ENCODE results near the gene CLEC16A.

Gene CLEC16A

GRCh38 chr16:11190588-11191560 lies 246.5 kb downstream of the CLEC16A start:
- DNase-seq: no peak

DNA sequence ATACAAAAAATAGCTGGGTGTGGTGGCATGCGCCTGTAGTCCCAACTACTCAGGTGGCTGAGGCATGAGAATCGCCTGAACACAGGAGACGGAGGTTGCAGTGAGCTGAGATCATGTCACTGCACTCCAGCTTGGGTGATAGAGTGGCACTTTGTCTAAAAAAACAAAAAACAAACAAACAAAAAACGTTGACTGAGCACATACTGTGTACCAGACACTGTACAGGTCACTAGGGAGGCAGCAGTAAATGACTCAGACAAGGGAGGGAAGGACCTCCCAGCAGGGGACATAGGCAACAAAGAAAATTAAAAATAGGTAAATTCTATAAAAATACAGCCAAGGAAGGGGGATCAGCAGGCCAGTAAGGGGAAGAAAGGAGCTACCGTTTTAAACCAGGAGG lies 247.3 kb downstream of the CLEC16A start:
- DNase-seq: no peak

DNA sequence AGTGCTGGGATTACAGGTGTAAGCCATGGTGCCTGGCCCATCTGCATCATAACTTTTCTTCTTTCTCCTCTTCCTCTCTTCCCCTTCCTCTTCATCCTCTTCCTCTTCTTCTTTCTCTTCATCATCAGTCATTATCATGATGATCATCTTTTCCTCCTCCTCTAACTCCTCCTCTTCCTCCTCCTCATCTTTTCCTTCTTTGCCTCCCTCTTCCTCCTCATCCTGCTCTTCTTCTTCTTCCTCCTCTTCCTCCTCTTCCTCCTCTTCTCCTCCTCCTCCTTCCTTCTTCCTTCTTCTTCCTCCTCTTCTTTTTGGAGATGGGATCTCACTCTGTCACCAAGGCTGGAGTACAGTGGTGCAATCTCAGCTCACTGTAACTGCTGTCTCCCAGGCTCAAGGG lies 249.1 kb downstream of the CLEC16A start:
- DNase-seq: no peak

GRCh38 chr16:11194913-11195312 lies 250.5 kb downstream of the CLEC16A start:
- no peak for DNase-seq

- no peak for DNase-seq
Observed at GRCh38 chr16:11196286-11196828, 252.0 kb downstream of the CLEC16A start.

- DNase-seq: no peak
Observed at GRCh38 chr16:11198375-11198774, 254.0 kb downstream of the CLEC16A start.

DNA sequence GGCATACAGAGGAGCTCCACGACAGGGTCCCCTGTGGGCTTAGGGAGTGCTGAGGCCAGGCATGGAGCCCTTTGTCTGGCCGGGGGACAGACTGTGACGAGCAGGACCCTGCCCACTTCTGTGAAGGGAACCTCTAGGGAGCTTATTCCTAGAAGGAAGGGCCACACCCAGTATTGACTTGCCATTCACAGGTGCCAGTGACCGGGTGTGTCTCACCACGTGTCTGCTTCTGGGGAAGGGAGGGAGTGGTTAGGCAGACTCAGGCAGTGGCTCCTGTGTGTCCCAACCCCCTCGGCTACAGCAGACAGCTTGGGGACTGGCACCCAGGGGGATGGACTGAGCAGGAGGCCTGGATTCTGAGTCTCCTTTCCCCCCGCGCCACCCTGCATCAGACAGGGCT lies 254.5 kb downstream of the CLEC16A start:
- no peak for DNase-seq

DNA sequence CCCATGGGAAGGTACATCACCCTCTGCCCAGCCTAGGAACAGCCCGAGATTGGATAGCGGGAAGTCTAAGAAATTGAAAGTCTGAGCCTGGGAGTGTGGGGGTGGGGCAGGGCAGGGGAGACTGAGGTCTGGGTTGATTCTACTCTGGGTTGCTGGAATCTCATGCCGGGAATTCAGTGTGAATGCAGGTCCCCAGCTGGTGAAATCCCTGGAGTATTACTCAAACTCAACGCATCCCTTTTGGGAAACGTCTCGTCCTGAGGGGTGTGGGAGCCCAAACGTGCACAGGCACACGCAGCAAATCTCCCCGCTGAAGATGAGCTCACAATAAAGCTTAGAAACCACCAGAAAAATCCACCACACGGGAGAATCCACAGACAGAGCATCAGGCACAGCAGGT lies 256.2 kb downstream of the CLEC16A start:
- no peak for DNase-seq

DNA sequence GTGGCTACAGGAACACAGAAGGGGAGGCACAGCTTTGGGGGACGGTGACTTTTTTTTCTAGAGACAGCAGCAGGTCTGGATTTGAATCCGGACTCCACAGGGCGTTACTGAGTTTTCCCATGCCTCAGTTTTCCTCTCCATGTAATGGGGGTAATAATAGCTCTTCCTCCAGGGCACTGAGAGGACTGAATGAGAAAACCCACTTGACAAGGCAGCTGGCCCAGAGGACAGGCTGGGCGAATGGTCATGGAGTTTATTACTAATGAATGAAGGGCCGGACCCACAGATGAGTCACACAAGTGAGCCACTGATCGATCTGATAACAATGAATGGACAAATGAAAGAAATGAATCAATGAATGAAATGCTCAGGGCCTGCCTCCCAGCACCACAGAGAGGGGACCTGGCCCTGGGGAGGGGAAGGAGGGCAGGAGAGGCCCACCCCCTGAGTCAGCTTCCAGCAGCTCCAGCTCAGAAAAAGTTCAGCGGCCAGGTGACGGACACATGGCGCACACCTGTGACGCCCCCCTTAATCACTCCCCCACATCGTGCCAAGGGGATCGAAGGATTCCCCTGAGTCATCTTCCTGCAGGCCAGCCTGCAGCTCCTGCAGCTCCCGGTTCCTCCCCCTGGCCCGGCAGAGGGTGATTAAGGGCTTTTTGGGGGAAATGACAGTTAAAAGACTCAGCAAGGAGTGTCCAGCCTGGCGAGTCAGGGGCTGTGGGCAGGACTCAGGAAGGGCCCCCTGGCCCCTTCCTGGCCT lies 257.3 kb downstream of the CLEC16A start:
- DNase-seq: peak in 1 of 56 donors; percentile 10

GRCh38 chr16:11202260-11203091 lies 258.1 kb downstream of the CLEC16A start:
- no peak for DNase-seq

- DNase-seq: no peak
Observed at GRCh38 chr16:11203111-11203623, 258.8 kb downstream of the CLEC16A start.

GRCh38 chr16:11204513-11205047 lies 260.2 kb downstream of the CLEC16A start:
- DNase-seq: no peak

GRCh38 chr16:11205065-11205699 lies 260.8 kb downstream of the CLEC16A start:
- no peak for DNase-seq

DNA sequence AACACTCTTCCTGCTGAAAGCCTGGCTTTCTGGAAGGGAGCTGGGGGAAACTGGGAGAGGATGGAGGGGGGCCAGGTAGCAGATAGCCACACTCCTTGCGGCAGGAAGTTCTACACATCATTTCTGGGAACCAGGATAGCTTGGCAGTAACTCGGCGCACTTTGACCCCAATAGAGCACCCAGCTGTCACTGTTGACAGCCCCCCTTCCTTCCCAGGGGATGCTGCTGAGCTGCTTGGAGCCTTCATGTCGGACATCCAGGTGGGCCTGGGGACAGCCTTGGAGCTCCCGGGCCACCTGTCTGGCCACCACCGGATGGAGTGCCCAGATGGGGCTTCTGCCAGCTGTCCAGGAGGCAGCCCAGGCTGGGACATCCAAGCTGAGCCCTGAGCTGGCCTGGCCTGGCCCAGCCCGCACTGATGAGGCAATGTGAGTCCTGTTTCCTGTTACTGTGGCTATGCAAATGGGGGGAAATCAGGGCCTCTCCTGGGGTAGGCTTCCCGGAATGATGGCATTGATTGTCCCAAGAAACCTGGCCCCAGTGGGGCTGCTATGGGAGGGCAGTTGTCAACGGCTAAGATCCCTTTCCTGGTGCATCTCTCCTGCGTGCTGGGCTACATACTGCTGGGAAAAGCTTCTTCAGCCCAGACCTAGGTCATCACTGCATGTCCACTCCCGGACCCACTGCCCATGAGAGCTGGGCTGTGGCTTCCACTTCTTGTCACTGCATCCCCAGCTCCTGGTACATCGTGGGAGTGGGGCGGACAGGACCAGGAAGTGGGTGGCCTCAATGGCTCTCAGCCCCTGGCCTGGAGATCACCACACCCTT lies 261.6 kb downstream of the CLEC16A start:
- DNase-seq: no peak

GRCh38 chr16:11207646-11208045 lies 263.3 kb downstream of the CLEC16A start:
- DNase-seq: no peak

- no peak for DNase-seq
Observed at GRCh38 chr16:11208916-11209665, 264.7 kb downstream of the CLEC16A start.

DNA sequence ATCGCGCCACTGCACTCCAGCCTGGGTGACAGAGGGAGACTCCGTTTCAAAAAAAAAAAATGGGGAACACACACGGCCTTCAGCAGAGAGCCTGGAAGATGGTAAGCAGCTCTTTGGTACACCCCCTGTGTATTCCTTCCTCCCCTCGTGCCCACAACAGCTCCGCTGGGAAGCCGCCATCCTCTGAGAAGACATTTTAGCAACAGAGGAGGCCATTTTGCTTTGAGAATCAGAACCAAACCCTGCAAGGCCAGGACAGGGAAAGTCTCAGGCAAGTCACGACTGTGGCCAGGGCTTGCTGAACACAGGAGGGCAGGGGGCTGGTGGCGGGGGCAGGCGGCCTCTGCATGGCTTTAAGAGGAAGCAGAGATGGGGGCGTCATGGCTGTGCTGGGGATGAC lies 265.9 kb downstream of the CLEC16A start:
- no peak for DNase-seq

All from nucleus accumbens (tissue), 56 donors.